Stimulated activated CD4-positive, alpha-beta T cell treated with anti-CD3 and anti-CD28 coated beads, Interleukin-2, amount 100 ng/mL, for 48 hours (primary cell): ENCODE data around the gene KCNJ6.
"Not testable (repeated sequence)": the region's sequence is repeated elsewhere in the genome, so short reads cannot be mapped to it uniquely, and the experiment has no call there.

Source experiments
- DNase-seq, 2 donors: peaks; one replicate each; pipeline ENCODE4 v3.0.0-alpha.2; 2020

Gene KCNJ6

DNA sequence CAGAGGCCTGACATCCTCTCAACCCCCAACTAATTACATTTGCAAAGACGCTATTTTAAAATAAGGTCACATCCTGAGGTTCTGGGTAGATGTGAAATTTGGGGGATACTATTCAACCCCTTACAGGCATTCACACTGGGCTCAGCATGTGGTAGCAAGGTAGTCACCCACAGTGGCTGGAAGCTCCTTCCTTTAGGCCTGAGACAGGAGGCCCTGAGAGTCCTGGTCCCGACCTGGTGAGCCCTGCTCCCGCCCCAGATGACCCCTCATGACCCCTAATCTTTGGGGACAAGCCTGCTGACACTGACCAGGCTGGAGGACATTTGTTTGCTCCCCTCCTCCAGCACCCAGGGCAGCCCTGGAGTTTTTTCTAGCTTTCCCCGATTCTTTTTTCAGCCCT, 323.8 kb downstream of the KCNJ6 start:
- no peak for DNase-seq

DNA sequence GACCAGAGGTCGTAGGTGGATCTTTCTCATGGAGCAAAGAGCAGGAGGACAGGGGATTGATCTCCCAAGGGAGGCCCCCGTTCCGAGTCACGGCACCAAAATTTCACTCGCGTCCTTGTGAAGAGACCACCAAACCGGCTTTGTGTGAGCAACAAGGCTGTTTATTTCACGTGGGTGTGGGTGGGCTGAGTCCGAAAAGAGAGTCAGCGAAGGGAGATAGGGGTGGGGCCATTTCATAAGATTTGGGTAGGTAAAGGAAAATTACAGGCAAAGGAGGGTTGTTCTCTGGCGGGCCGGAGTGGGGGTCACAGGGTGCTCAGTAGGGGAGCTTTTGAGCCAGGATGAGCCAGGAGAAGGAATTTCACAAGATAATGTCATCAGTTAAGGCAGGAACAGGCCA, 324.3 kb downstream of the KCNJ6 start:
- not testable (repeated sequence) for DNase-seq

DNA sequence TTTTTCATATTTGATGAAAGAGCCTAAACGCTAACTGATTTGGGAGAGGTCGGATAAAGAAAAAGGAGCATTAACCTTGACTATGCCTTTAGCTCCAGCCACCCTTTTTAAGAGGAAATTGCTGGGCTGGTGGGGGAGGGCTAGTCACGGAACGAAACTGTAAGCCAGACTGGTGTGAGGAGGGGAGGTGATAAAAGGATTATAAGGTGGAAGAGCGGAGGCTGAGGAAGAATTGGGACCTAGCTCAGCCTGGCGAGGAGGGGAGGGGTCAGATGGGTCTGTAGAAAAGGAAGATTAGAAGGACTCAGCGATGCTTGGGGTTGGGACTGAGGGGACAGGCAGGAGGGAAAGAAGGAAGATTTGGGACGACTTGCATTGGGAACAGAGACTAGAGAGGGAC, 325.4 kb downstream of the KCNJ6 start:
- DNase-seq = not testable (repeated sequence)

DNA sequence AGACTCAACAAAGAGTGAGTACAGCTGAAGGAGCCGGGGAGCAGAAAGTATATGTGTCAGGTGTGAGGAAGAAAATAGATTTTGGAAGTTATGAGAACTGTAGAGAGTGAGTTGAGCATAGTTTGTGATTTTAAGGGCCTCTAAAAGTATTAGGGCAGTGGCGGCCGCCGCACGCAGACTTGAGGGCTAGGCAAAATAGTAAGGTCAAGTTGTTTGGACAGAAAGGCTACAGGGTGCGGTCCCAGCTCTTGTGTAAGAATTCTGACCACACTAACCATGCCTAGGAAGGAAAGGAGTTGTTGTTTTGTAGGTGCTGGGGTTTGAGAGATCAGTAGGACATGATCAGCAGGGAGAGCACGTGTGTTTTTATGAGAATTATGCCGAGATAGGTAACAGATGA, 327.6 kb downstream of the KCNJ6 start:
- DNase-seq = not testable (repeated sequence)

DNA sequence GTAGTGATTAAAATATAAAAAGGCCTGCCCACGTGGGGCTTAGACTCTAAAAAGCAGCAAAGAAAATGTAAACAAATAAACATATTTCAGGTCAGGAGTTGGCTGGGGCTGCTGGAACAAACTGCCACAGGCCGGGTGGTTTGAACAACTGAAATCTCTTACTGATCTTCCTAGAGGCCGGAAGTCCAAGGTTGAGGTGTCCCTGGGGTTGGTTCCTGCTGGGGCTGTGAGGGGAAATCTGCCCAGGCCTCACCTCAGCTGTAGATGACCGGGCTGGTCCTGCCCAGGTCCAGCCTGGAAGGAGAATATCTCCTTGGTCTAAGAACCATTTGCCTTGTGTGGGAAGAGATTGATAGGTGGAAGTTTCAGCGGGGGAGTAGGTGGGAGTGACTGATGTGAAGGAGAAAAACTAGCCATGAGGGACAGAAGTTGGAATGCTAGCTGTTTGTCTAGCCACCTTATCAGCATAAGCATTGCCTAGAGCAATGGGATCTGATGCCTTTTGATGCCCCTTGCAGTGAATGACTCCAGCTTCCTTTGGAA, 328.6 kb downstream of the KCNJ6 start:
- no peak for DNase-seq

DNA sequence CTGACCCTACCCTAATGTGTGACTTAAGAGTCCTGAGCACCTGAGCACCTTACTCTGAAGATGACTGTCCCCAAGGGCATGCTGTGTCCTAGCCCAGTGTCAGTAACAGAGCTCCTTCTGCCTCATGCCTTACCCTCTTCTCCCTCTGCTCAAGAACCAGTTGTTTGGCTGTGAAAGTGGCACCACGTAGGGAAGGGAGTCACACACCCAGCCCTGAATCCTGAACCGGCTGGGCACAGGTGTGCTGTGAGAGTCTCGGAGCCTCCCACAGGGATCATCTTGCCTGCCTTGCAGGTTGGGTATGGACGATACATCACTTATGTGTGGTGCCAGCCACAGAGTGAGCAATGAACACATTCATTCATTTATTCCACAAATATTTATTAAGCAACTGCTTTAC, 329.1 kb downstream of the KCNJ6 start:
- no peak for DNase-seq

DNA sequence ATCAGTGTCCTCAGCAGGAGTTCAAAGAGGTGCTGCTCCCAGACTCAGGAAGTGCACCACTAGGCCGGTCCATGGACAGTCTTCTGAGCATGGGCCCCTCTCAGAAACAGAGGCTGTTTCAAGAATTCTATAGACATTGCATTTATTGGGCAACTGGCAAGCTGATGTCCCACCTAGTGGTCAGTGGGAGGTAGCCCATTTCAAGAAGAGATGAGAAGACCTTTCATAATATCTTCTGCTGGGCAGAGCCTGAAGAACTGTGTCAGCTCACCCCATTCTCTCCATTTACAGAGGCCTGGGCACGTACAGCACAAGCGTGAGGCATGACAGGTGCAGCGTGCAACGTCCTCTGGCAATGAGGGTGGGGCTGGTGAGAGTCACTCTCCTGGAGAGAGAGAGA, 333.7 kb downstream of the KCNJ6 start:
- DNase-seq = no peak

DNA sequence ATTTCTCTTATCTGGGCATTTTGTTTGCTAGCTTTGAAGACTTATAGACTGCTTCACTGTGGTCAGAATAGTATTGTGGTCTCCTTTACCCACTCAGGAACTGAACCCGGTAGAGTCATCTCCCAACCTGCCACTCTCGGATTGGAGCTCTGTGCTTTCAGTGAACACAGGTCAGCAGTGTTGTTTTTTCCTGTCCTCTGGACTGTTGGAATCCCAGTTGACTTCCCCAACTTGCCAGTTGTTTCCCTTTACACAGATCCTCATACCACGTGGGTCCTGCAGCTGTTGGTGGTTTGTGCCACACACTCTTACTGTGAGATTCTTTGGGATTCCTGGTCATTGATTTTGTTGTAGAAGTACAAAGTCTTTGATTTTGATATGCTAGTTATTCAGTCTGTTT, 335.6 kb downstream of the KCNJ6 start:
- no peak for DNase-seq

DNA sequence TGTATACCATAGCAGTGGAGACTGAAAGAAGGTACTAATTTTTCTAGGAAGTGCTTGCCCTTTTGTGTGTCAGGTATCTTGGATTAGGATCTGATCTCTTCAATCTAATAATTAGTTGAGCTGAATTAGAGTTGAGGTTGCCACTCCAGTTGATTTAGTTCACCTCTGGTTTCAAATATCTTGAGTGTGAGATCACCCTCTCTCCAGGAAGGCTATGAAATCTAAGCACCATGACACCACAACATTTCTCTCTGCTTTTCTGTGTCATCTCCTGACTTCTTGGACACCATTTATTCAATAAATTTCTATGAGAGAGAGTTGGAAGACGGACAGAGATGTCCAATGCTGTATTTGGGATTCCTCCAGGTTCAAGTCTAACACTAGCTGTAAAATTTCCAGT, 336.9 kb downstream of the KCNJ6 start:
- no peak for DNase-seq

DNA sequence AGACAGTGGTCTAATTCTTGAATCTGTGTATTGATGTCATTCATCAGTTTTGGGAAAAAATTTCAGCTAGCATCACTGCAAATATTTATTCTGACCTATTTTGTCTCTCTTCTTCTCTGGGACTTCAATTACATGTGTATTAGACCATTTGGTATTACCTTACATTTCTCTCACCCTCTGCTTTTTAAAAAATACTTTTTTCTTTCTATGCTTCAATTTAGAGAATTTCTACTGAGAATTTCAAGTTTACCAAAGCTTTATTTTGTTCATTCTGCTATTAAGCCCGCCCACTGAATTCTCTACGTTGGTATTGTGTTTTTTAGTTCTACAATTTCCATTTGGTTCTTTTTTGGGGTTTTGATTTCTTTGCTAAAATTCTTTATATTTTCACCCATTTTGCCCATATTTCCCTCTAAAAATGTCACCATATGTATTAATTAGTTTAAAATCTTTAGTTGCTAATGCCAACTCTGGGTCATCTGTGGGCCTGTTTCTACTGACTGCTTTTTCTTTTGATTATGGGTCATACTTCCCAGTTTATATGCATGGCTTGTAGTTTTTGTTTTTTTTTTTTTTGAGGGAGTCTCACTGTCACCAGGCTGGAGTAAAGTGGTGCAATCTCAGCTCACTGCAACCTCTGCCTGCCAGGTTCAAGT, 337.7 kb downstream of the KCNJ6 start:
- DNase-seq = no peak

DNA sequence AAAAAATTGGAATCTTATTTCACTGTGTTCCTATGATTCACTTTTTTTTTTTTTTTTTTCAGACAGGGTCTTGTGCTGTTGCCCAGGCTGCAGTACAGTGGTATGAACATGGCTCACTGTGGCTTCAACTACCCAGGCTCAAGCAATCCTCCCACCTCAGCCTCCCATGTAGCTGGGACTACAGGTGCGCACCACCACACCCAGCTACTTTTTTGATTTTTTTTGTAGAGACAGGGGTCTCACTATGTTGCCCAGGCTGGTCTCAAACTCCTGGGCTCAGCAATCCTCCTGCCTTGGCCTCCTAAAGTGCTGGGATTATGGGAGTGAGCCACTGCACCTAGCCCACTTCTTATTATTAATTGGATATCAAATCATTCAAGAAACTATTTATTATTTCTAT, 339.3 kb downstream of the KCNJ6 start:
- DNase-seq = not testable (repeated sequence)

DNA sequence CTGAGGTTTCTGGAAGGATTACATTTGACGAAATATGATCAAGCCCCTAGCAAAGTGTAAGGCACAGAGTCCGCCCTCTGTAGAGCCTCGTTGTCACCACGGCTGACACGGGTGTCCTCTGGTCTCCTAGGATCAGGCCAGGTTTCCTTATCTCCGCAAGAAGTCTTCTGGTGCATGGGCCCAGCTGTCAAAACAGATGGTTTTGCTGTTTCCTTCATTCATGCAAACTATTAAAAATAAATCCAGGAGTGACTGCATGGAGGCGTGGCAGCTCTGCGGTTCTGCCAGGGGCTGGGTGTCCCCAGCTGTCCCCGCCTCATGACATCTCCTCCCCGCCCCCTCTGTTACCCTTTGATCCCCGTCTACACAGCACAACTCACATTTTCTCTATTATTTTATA, 340.7 kb downstream of the KCNJ6 start:
- no peak for DNase-seq

DNA sequence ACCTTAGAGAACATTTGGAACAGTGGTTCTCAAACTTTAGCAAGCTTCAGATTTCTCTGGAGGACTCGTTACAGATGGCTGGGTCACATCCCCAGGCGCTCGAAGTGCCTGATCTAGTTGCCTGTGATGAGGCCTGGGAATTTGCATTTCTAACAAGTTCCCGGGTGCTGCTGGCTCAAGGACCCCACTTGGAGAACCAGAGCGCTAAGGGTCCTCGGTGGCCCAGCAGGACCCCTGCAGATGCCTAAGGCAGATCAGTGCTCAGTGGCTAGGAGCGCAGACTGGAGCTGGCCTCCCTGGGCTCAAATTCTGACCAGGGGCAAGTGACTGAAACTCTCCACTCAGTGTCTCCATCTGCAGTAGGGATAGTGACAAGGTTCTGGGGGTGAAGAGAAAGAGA, 341.5 kb downstream of the KCNJ6 start:
- DNase-seq = no peak

DNA sequence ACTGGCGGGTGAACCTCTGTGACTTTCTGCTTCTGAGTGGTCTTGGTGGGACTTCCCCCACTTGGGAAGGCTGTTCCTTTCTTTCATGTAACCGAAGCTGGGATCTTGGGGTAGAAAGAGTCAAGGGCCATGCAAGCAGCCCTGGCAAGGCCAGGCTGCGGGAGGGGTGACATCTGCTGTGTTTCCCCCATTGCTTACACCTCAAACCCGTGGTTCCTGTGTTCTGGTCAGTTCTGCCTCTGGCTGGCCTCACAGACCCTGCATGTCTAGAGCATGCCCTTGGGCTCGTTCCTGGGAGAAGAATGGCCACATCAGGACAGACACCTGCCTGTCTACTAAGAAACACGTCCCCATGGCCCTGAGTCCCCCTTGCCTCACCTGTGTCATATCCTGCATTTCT, 341.9 kb downstream of the KCNJ6 start:
- DNase-seq = no peak

DNA sequence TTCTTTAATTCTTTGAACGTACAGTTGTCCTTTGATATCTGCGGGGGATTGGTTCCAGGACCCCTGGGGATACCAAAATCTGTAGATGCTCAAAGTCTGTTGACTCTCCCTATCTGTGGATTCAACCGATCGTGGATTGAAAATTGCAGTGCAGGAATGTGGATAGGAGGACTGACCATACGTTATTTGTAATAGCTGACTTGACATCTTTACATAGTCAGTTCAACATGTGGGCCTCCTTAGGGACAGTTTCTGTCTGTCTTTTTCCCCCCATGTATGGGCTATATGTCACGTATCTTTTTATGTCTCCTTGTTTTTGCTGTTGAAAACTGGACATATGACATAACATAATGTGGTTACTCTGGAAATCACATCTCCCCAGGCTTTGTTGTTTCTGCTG, 344.8 kb downstream of the KCNJ6 start:
- no peak for DNase-seq

DNA sequence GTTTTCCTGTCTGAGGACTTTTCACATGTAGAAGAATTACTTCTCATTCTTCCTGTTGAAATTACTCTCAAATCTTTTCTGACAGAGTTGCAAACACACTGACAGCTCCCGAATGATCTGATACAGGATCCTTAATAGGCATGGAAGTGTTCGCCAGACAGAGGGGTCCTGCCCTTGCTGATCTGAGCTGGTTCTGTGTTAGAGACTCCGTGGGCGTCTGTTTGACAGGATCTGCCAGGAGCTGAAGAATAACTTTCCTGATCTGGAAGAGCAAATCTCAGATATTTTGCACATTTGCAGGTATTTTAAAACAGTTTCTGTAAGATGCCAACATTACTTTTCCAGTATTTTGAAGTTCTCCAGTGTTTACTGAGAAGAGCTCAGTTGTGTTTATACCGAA, 347.3 kb downstream of the KCNJ6 start:
- no peak for DNase-seq

DNA sequence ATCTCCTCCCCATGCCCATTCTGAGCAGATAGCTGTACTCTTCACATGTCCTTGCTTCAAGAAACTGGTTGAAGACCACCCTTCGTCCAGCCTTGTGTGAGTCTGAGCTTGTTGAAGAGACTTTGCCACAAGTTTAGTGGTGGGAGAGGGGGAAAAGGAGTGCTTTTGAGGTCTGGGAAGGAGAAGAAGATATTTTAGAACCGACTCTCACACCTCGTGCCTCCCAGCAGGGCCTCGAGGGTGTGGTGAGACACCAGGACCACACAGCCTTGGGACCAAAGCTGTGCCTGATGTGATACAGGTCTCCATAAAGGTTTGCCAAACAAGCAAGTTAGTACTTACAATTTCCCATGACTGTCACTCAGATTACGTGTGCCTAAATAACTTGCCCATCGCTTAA, 347.8 kb downstream of the KCNJ6 start:
- DNase-seq = no peak

DNA sequence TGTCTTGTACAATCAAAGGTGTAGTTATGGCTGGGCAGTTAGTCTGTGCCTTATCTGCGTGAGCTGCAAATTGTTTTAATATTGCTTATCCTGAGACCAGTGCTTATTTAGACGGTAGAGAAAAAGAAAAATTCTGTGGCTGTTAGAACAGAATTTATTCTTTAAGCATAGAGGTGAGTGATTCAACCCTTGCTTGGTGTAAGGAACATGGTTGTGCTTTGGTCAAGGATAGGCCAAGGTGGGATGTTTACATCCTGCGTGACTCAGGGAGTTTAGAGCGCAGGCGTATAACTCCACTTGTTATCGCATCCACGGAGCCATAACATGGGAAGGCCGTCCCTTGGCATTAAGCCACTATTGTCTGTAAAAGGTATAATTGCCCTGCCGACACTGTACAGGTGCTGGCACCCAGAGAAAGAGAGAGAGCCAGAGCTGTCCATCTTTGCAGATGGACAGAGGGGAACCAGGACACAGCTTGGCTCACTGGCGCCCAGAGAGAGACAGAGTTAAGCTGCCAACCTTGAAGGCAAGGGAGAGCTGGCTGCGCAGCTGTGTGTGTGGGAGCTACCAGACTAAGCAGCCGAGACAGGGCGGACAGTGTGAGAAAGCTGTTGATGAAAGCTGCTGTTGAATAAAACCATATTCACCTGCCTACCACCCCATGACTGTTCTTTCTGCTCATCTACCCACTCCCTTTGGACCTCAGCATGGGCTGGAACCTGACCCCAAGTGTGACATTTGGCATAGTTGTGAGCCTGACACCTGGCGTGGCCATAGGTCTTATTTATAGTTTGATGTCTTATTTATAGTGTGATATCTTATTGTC, 349.3 kb downstream of the KCNJ6 start:
- DNase-seq = no peak

DNA sequence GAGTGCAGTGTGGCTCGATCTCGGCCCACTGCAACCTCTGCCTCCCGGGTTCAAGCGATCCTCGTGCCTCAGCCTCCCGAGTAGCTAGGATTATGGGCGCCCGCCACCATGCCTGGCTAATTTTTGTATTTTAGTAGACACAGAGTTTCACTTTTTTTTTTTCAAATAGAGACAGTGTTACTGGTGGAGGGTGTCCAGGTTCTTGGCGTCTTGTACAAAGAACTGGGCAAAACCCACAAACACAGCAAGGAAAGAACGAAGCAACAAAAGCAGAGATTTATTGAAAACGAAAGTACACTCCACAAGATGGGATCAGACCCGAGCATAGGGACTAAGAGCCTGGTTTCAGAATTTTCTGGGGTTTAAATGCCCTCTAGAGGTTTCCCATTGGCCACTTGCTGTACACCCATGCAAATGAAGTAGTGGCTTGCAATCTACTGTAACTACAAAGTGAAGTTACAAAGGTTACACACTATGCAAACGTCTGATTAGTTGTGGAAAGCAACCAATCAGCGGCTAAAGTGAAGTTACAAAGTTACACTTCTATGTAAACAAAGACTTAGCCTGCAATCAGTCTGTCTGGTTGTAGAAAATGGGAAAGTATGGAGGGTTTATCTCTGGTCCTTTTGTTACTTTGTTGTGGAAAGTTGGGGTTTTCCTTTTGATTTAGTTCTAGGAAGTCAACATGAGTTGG, 350.6 kb downstream of the KCNJ6 start:
- no peak for DNase-seq

DNA sequence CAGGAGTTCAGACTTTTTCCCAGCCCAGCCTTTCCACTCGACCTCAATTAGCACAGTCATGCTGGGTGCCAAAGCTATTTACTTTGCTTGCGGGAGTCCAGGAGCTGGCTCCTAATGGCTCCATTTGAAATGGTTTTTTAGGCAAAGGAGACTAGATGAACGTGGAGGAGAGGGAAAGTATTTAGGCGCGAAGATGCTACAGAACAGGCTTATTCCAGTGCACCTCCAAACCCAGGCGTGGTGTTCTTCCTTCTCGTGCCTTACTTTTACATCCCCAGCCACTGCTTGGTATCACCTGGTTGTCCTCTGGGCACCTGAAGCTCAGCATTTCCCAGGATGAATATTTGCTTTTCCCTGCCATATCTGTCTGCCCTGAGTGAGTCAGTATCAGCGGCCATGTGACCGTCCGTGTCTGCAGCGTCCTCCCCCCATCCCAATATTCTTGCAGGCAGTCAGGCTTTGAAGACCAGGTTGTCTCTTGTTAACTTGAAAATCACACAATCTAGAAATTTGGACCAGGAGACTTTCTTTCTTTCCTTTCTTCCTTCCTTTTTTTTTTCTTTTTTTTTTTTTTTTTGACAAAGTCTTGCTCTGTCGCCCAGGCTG, 351.2 kb downstream of the KCNJ6 start:
- no peak for DNase-seq

DNA sequence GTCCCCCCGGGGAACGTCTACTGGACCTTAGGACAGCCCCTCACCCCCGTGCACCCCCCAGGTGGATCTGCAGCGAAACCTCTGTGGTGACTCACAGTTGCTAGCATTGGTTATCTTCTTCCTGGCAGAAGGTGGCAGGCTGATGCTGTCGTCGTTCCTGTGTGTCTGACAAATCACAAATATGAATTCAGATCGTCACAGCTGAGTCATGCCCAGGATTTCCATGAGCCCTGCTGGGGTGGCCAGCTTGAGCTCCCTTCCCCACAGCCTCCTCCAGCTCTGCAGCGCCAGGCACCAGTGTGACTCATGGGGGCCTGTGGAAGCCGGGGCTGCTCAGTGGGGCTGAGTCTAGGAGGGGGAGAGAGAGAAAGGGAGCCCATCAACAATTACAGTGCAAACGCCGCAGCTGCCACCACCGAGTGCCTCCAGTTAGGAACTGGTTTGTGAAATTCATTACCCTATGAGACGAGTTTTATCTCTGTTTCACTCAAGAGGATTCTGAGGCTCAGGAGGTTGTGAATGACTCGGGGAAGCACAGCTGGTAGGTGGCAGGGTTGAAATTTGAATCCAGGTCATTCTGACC, 351.8 kb downstream of the KCNJ6 start:
- peak; percentile 73 to 78 for DNase-seq

DNA sequence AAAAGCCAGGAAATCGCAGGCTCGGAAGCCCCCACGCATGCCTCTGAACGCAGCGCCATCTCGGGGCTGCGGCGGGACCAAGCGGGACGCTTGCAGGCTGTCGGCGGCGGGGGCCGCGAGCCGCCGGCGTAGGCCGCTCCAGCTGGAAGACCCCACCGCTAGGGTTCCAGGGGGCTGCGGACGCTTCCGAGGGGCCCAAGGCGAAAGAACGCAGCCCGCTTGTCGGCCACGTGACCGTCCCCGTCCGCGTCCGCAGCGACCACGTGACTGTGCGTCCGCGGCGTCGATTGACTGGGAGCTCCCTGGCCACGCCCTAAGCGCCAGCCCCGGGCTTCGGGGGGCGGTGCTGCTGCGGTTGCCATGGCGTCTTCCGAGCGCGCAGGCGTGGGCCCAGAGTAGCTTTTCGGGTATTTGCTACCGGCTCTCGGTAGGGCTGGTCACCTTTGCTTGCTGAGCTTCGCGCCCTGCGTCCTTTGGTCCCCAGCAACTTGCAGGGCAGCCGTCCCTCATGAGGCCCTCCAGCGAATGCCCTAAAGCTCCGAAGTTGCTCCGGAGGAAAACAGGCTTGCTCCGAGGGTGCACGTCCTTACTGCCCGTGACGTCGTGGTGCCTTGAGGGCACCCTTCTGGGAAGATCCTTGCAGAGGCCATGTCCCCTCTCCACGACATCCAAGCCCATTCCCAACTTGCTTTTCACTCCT, 352.5 kb downstream of the KCNJ6 start:
- peak; percentile 80 to 85 for DNase-seq
